GM12864 (cell line): ENCODE results near the gene MAFB.

Experiments used
- DNase-seq: peaks from one replicate; pipeline ENCODE4 v3.0.0-alpha.2; 2011; ENCODE audit warnings: low read depth
- H3K4me3 ChIP-seq: 2 replicates; pipeline ENCODE4 v1.5.1; 2011; ENCODE audit warnings: mild to moderate bottlenecking, low read depth, low read length, control low read depth
- TF ChIP-seq, protein P1 (sequence below): IDR thresholded peaks from 2 replicates; pipeline ENCODE4 v1.5.1; 2011; ENCODE audit warnings: low read depth, mild to moderate bottlenecking, moderate library complexity, low read length, control low read depth, inconsistent platforms; ENCODE audit errors: missing control alignments

The MAFB gene

DNA sequence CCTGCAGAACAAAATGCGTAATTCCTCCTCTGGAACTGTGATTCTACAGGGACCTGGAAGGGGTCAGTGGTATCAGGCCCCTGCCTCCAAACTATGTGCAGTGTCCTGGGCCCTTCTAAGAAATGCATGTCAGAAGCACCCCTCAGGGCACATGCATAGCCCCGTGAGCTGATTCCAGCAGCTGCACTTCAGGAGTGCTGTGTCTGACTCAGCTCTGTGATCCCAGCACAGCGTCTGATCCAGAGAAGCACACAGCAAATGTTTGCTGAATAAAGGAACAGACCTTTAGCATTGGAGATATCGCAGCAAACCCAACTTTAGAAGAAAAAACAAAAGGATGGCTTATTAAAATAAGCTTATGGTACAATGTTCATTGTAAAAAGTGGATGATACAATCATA, 15.8 kb upstream of the MAFB start:
- no peak overlapping the region for H3K4me3 ChIP-seq
- TF ChIP-seq, protein P1, sequence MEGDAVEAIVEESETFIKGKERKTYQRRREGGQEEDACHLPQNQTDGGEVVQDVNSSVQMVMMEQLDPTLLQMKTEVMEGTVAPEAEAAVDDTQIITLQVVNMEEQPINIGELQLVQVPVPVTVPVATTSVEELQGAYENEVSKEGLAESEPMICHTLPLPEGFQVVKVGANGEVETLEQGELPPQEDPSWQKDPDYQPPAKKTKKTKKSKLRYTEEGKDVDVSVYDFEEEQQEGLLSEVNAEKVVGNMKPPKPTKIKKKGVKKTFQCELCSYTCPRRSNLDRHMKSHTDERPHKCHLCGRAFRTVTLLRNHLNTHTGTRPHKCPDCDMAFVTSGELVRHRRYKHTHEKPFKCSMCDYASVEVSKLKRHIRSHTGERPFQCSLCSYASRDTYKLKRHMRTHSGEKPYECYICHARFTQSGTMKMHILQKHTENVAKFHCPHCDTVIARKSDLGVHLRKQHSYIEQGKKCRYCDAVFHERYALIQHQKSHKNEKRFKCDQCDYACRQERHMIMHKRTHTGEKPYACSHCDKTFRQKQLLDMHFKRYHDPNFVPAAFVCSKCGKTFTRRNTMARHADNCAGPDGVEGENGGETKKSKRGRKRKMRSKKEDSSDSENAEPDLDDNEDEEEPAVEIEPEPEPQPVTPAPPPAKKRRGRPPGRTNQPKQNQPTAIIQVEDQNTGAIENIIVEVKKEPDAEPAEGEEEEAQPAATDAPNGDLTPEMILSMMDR: no peak
- no peak for DNase-seq

DNA sequence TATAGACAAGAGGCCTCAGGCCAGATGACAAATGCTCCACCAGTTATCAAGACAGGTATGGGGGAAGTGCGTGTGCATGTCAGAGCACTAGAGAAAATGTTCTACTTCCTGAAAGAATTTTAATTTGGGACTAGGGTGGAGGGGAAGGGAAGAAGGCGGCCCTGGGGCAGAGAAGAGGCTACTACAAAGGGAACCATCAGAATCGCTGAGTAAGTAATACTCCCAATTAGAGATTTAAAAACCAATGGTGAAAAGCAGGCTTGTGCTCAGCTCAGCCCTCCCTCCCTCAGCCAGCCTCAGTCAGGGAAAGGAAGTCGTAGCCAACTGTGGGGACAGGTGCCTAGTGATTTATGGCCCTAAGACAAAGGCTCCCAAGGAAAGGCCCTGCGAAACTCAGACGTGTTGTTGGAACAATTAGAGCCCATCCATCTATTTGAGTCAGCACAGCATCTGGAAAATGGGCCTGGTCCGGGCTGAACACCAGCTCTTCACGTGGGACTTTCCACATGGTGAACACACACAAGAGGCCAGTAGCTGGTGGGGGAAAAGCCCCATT, 15.0 kb upstream of the MAFB start:
- TF ChIP-seq, protein P1: no peak
- H3K4me3 ChIP-seq: no peak overlapping the region
- DNase-seq: no peak

DNA sequence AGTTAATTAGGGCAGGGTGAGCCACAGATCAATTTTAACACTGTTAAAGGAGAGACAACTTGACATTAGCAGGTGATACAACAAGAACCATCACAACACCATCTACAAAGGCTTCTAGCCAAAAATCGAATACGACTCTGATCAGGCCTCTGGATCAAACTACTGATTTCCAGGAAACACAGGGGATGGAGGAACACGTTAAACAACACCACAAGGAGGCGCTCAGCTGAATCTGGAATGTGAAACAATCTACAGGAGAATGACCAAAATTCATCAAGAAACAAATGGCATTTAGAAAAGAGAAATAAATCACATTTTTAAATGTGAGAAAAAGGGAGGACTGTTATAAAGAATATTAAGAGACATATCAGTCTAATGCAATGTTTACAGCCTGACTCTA, 13.5 kb upstream of the MAFB start:
- H3K4me3 ChIP-seq: no peak overlapping the region
- DNase-seq: no peak
- TF ChIP-seq, protein P1: peak; percentile 14

DNA sequence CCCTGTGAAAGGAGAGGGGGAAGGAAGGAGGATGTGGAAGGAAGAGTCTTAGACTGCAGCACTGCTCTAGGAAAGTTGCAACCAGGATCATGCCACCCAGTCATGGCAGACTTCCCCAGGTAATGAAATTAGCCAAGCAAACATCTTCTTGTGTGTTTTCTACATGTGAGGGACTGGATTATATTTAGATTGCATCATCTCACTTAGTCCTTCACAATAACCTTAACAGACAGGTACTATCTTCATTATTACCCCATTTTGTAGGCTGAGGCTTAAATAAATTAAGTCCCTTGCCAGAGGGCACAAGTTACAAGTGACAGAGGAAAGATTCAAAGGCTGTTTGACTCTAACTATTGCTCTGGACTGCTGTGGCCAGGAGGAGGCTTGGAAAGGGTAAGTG, 9.7 kb upstream of the MAFB start:
- no peak for DNase-seq
- TF ChIP-seq, protein P1: no peak
- H3K4me3 ChIP-seq: no peak overlapping the region

DNA sequence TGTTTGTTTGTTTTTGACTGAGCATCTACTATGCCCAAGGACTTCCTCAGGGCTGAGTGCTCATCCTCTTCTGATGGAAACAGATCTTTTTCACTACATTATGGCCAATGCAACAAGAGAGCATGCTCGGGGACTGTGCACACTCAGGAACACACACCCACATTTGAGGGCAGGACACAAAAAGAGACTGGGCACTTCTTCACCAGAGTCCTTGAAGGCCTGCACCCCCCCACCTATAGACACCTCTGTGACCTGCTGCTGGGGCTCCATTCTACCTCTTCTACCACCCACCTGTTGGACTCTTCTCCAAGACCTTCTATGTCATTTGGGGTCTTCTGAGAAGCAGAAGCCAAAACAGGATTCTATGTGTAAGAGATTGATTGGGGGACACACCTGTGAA, 9.2 kb upstream of the MAFB start:
- H3K4me3 ChIP-seq: no peak overlapping the region
- TF ChIP-seq, protein P1: no peak
- no peak for DNase-seq

DNA sequence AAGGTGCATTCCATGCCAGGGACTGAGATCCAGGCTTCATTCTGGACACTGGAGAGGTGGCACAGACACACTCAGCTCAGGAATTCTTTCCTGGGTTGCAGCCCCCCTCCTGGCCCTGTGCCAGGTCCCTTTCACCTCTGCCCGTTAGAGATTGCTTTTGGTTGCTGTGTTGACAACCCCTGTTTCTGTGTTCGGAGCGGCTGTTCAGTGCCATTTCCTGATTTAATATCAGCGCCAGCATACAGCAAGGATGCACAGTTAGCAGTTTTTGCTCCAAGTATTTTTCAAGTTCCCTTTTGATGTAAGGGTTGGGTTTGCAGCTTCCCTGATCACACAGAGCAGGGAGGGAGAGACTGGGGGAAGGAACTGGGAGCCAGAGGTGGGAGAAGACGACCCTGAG, 8.5 kb upstream of the MAFB start:
- no peak for DNase-seq
- TF ChIP-seq, protein P1: no peak
- H3K4me3 ChIP-seq: no peak overlapping the region

DNA sequence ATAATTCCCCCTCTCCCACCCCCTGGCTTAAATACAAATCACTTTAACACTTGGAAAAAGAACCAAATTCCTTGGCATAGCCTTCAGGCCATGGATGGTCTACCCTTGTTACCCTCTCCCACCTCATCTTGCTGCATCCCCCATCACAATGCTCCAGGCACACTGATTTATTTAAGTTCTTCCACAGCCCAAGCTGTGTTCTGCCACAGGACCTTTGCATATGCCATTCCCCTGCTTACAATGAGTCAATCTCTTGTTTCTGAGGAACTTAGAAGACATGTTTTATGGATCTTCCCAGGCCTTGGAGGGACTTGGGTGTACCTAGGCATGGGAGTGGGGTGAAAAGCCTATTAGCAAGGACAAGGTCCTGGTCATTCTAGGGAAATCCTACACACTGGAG, 6.2 kb upstream of the MAFB start:
- DNase-seq: no peak
- H3K4me3 ChIP-seq: no peak overlapping the region
- TF ChIP-seq, protein P1: no peak
